H1 (cell line): ENCODE results near the gene MEGF9. TPM values are rescaled to one million over a fixed set of nuclear protein-coding genes. Genes with fewer than 3 reads are reported as not detected.

ENCODE experiments used
- RAD21 ChIP-seq, 2 experiments: IDR thresholded peaks in 1 of 2; conservative IDR thresholded peaks in 1 of 2; 2 replicates each; pipeline ENCODE4 v1.6.1; 2011; ENCODE audit warnings: low read depth in 2 of 2, low read length in 2 of 2, improper control_type of control experiment in 1 of 2, inconsistent platforms in 1 of 2, mild to moderate bottlenecking in 1 of 2, moderate library complexity in 1 of 2
- SIN3A ChIP-seq, 2 experiments: IDR thresholded peaks in 1 of 2; conservative IDR thresholded peaks in 1 of 2; 2 replicates each; pipeline ENCODE4 v1.6.1; 2011 to 2012; ENCODE audit warnings: low read length in 2 of 2, improper control_type of control experiment in 1 of 2, low read depth in 1 of 2, mild to moderate bottlenecking in 1 of 2
- USF2 ChIP-seq: IDR thresholded peaks from 2 replicates; pipeline ENCODE4 v1.6.1; 2011; ENCODE audit warnings: low read length, improper control_type of control experiment
- polyA plus RNA-seq, 7 experiments: library from polyadenylated mRNA; depleted of rRNA in 3 of 7; stranded (reverse) in 5 of 7; unstranded in 2 of 7; fragments of >200 nt in 5 of 7; fragments of 200-250 nt in 2 of 7; gene quantifications; 1 replicate in 5 of 7; 2 replicates in 1 of 7; 4 replicates in 1 of 7; pipeline versions ENCODE4 v1.2.1 to v1.2.3, GENCODE V29; 2011 to 2013; ENCODE audit warnings: missing spikeins in 2 of 7, mixed read lengths in 2 of 7
- total RNA-seq: library from RNA; stranded (reverse); fragmentation: NEBNext Ultra II Directional; extraction: Animal tissue kit (Norgen Biotek cat#: 25700); gene quantifications from 2 replicates; pipeline ENCODE4 v1.2.1, GENCODE V29; 2021

MEGF9 gene
- total and polyA plus RNA-seq, 2 of the 8 experiments (the other 6 are each of a cell fraction or from before 2014, with no cell fraction given) = 0.45 to 1.8 TPM

GRCh38 chr9:120742951-120743416 is 28.7 kb upstream of the MEGF9 start (continued):
- TF ChIP-seq RAD21 (IDR thresholded peaks at IDR 0.05 in 1 of 2, conservative IDR thresholded peaks at IDR 0.05 in 1 of 2; ENCODE audit: low read depth in 2 of 2, low read length in 2 of 2) (peak; percentile 80 to 89), SIN3A (conservative IDR thresholded peaks at IDR 0.05 in 1 of 2, IDR thresholded peaks at IDR 0.05 in 1 of 2; ENCODE audit: low read depth in 1 of 2, low read length in 2 of 2) (no peak), USF2 (no peak)
